ENCODE data around the gene ARHGEF38.

GRCh38 chr4:105598052-105598451 is 45.6 kb downstream of the ARHGEF38 start:
- TF ChIP-seq, protein P1, sequence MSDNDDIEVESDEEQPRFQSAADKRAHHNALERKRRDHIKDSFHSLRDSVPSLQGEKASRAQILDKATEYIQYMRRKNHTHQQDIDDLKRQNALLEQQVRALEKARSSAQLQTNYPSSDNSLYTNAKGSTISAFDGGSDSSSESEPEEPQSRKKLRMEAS (IDR thresholded peaks at IDR 0.05): no peak
- TF ChIP-seq NFIC (IDR thresholded peaks at IDR 0.05) (no peak), REST (IDR thresholded peaks at IDR 0.05; ENCODE audit: low read depth) (no peak), TAF1 (IDR thresholded peaks at IDR 0.05; ENCODE audit: low read depth) (no peak), CREB1 (IDR thresholded peaks at IDR 0.05; ENCODE audit: low read depth) (no peak), TCF12 (IDR thresholded peaks at IDR 0.05; ENCODE audit: low read depth) (no peak), RAD21 (IDR thresholded peaks at IDR 0.05; ENCODE audit: low read depth) (no peak), EP300 (IDR thresholded peaks at IDR 0.05; ENCODE audit: borderline replicate concordance) (no peak), TEAD4 (IDR thresholded peaks at IDR 0.05) (no peak), YY1 (IDR thresholded peaks at IDR 0.05; ENCODE audit: low read depth) (no peak), FOXM1 (IDR thresholded peaks at IDR 0.05; ENCODE audit: borderline replicate concordance, low read depth) (no peak), EGR1 (IDR thresholded peaks at IDR 0.05) (no peak), ZBTB7A (IDR thresholded peaks at IDR 0.05; ENCODE audit: low read depth) (no peak)
- TF ChIP-seq, protein P2, sequence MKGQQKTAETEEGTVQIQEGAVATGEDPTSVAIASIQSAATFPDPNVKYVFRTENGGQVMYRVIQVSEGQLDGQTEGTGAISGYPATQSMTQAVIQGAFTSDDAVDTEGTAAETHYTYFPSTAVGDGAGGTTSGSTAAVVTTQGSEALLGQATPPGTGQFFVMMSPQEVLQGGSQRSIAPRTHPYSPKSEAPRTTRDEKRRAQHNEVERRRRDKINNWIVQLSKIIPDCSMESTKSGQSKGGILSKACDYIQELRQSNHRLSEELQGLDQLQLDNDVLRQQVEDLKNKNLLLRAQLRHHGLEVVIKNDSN (IDR thresholded peaks at IDR 0.05): no peak
